PC-3 (cell line): ENCODE measurements around the gene PTBP1. TPM values are rescaled to one million over a fixed set of nuclear protein-coding genes. Genes with fewer than 3 reads are reported as not detected.

Experiments
- ATAC-seq: fragments of 200-7000 bp; cut with Tn5 transposase; 2 replicates; pipeline ENCODE4 v1.9.1; 2020; ENCODE audit warnings: mild to moderate bottlenecking, moderate library complexity
- BruUV-seq: library from RNA; stranded (reverse); fragments of 400-500 nt; replicated peaks from 2 replicates; lab custom pipeline; 2021; lab: Mats Ljungman, UMichigan
- CTCF ChIA-PET: fragments of 300-600 bp; sonication (Branson Sonifier 250); formaldehyde crosslinking; loops from one replicate; lab custom pipeline; 2022; ENCODE audit warnings: antibody characterized with exemption; lab: Charles Lee
- POLR2A ChIA-PET: fragments of 300-600 bp; sonication (Branson Sonifier 250); formaldehyde crosslinking; loops from one replicate; lab custom pipeline; 2022; ENCODE audit warnings: antibody characterized with exemption; ENCODE audit not compliant: unreplicated experiment; lab: Charles Lee
- DNase-seq: peaks from one replicate; pipeline ENCODE4 v3.0.0-alpha.2; 2015
- H2AFZ ChIP-seq: fragments of 300-600 bp; sonication (generic); 2 replicates; pipeline ENCODE4 v1.6.0; 2016; ENCODE audit warnings: antibody characterized with exemption, low read length
- H3F3A ChIP-seq: fragments of 300-600 bp; sonication (generic); one replicate; pipeline ENCODE4 v1.6.0; 2017; ENCODE audit warnings: antibody characterized with exemption, low read length, control low read depth, mild to moderate bottlenecking; ENCODE audit not compliant: unreplicated experiment
- H3K27ac ChIP-seq: fragments of 300-600 bp; sonication (generic); 2 replicates; pipeline ENCODE4 v1.5.1; 2016; ENCODE audit warnings: mild to moderate bottlenecking, low read length
- H3K27me3 ChIP-seq: fragments of 300-600 bp; sonication (generic); 2 replicates; pipeline ENCODE4 v1.6.1; 2016; ENCODE audit warnings: low read length, mixed read lengths
- H3K36me3 ChIP-seq: fragments of 300-600 bp; sonication (generic); 2 replicates; pipeline ENCODE4 v1.6.1; 2016; ENCODE audit warnings: low read depth, mixed run types, low read length, mixed read lengths
- H3K4me1 ChIP-seq: fragments of 300-600 bp; sonication (generic); 2 replicates; pipeline ENCODE4 v1.5.1; 2016; ENCODE audit warnings: low read length; ENCODE audit not compliant: insufficient read depth
- H3K4me2 ChIP-seq: fragments of 300-600 bp; sonication (generic); 2 replicates; pipeline ENCODE4 v1.6.0; 2016; ENCODE audit warnings: low read length
- H3K4me3 ChIP-seq: fragments of 300-600 bp; sonication (generic); 2 replicates; pipeline ENCODE4 v1.5.1; 2016; ENCODE audit warnings: mild to moderate bottlenecking, low read length, mixed read lengths
- H3K79me2 ChIP-seq: fragments of 300-600 bp; sonication (generic); 2 replicates; pipeline ENCODE4 v1.6.1; 2017; ENCODE audit warnings: low read length, mixed read lengths
- H3K9ac ChIP-seq: fragments of 300-600 bp; sonication (generic); 2 replicates; pipeline ENCODE4 v1.6.0; 2016; ENCODE audit warnings: mild to moderate bottlenecking, low read length
- H3K9me2 ChIP-seq: fragments of 300-600 bp; sonication (generic); replicated peaks from 2 replicates; pipeline ENCODE4 v1.6.1; 2016; ENCODE audit warnings: mixed run types, low read length, mixed read lengths
- H3K9me3 ChIP-seq: fragments of 300-600 bp; sonication (generic); 2 replicates; pipeline ENCODE4 v1.6.1; 2016; ENCODE audit warnings: low read length, mixed read lengths
- H4K20me1 ChIP-seq: fragments of 300-600 bp; sonication (generic); 2 replicates; pipeline ENCODE4 v1.6.1; 2016; ENCODE audit warnings: low read length, mixed read lengths
- EZH2 ChIP-seq: fragments of 300-600 bp; sonication (generic); IDR thresholded peaks from one replicate; pipeline ENCODE4 v1.6.1; 2017; ENCODE audit warnings: antibody characterized with exemption, mild to moderate bottlenecking, low read length; ENCODE audit not compliant: unreplicated experiment
- EZH2phosphoT487 ChIP-seq: fragments of 300-600 bp; sonication (generic); IDR thresholded peaks from 2 replicates; pipeline ENCODE4 v1.6.1; 2018; ENCODE audit warnings: mild to moderate bottlenecking, antibody characterized with exemption, low read length, borderline replicate concordance
- intact Hi-C: fragments of 100-400 bp; cut with micrococcal nuclease; formaldehyde crosslinking; loops from 2 replicates; pipeline ENCODE4 v1.9.0; 2023
- total RNA-seq: library from RNA; depleted of rRNA; stranded (reverse); fragments of >200 nt; gene quantifications from 2 replicates; pipeline ENCODE4 v1.2.3, GENCODE V29; 2014
- TF ChIP-seq, protein P1 (sequence below): fragments of 300-600 bp; sonication (generic); conservative IDR thresholded peaks from 2 replicates; pipeline ENCODE4 v1.5.1; 2017; ENCODE audit warnings: antibody characterized with exemption, low read depth, mild to moderate bottlenecking, low read length

The PTBP1 gene
- total RNA-seq, 1 experiment from 2014 or later: 412 TPM

DNA sequence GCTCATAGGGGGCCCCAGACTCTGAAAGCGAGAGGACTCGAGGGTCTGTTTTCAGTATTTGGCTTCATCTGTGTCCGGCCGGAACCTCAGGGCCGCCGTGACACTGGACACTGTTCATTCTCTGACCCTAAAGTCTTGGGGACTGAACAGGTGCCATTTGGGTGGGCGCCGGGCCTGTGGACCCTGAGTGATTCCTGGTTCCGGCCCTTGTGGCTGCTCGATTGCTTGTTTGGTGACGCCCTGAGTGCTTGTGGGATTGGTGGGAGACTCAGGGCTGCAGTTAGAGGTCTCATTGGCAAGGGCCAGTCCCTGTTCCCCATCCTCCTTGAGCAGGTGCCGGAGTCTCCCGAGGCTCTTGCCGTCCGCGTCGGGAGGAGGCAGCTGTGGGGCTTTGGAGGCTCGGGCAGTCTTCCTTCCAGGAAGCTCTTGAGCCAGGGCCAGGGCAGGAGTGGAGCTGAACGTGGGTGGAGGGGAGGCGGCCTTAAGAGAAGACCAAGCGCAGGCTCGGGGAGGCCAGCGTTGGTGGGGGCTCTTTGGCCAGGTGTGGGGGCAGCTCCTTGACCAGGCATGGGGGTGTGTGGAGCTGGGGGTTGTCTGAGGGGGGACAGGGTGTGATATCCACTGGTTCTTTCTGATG, 4.7 kb downstream of the PTBP1 start:
- Histone ChIP-seq H3K4me2 (peak overlapping the region; percentile 100; the same call in 1 of the 2 replicates), H3K27me3 (no peaks in the 10 kb centered on the region), H3K4me1 (peaks cover 26% of the 10 kb centered on the region), H3K9me3 (no peaks in the 10 kb centered on the region), H3K27ac (no peak overlapping the region), H4K20me1 (peaks cover 86% of the 10 kb centered on the region), H3K9ac (no peak overlapping the region), H2AFZ (no peak overlapping the region), H3K36me3 (peaks cover 77% of the 10 kb centered on the region), H3K79me2 (peaks cover 92% of the 10 kb centered on the region), H3F3A (no peaks in the 10 kb centered on the region), H3K9me2 (no peaks in the 10 kb centered on the region), H3K4me3 (peak overlapping the region; percentile 88; the same call in 1 of the 2 replicates)
- TF ChIP-seq, protein P1, sequence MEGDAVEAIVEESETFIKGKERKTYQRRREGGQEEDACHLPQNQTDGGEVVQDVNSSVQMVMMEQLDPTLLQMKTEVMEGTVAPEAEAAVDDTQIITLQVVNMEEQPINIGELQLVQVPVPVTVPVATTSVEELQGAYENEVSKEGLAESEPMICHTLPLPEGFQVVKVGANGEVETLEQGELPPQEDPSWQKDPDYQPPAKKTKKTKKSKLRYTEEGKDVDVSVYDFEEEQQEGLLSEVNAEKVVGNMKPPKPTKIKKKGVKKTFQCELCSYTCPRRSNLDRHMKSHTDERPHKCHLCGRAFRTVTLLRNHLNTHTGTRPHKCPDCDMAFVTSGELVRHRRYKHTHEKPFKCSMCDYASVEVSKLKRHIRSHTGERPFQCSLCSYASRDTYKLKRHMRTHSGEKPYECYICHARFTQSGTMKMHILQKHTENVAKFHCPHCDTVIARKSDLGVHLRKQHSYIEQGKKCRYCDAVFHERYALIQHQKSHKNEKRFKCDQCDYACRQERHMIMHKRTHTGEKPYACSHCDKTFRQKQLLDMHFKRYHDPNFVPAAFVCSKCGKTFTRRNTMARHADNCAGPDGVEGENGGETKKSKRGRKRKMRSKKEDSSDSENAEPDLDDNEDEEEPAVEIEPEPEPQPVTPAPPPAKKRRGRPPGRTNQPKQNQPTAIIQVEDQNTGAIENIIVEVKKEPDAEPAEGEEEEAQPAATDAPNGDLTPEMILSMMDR: no peak
- TF ChIP-seq EZH2 (no peak), EZH2phosphoT487 (no peak)
- ATAC-seq (no peak), DNase-seq (no peak)
- CTCF ChIA-PET: no interaction called here
- intact Hi-C loops: no loop called here
- POLR2A ChIA-PET: no interaction called here
- no TSS peak for BruUV-seq

DNA sequence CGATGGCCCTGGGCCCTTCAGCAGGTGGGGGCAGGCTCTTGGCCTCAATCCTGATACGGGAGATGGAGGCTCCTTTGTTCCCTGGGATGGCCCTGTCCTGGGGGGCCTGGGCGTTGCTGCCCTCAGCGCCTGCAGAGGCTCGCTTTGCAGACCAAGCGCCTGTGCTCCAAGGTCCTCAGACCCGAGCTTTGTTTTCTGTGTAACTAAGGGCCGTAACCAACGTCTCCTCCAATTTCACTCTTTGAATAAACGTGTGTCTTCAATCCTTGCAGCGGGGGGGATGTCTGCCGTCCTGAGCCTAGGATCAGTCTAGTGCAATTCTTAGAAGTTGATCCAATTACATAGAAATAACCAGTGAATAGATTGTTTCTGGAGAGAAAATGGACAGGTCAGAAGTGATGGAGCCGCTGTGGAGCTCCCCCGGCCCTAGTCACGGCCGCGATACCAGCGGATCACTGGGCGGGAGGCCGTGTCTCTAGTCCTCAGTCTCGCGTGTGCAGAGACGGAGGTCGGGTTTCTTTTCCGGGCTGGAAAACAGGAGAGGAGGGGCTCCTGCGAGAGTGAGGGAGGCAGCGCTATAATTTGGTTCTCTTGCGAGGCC, 5.3 kb downstream of the PTBP1 start:
- Histone ChIP-seq H3F3A (no peaks in the 10 kb centered on the region), H3K4me2 (no peak overlapping the region), H2AFZ (no peak overlapping the region), H4K20me1 (peaks cover 93% of the 10 kb centered on the region), H3K9me2 (no peaks in the 10 kb centered on the region), H3K27ac (no peak overlapping the region), H3K79me2 (peaks cover 98% of the 10 kb centered on the region), H3K36me3 (peaks cover 83% of the 10 kb centered on the region), H3K4me3 (no peak overlapping the region), H3K4me1 (peaks cover 26% of the 10 kb centered on the region), H3K27me3 (no peaks in the 10 kb centered on the region), H3K9ac (no peak overlapping the region), H3K9me3 (no peaks in the 10 kb centered on the region)
- no peak for DNase-seq
- BruUV-seq: no TSS peak
- TF ChIP-seq, protein P1: no peak
- TF ChIP-seq EZH2: no peak
- no peak for TF ChIP-seq EZH2phosphoT487
- POLR2A ChIA-PET: no interaction called here
- intact Hi-C loops: no loop called here
- CTCF ChIA-PET: no interaction called here
- no peak for ATAC-seq

DNA sequence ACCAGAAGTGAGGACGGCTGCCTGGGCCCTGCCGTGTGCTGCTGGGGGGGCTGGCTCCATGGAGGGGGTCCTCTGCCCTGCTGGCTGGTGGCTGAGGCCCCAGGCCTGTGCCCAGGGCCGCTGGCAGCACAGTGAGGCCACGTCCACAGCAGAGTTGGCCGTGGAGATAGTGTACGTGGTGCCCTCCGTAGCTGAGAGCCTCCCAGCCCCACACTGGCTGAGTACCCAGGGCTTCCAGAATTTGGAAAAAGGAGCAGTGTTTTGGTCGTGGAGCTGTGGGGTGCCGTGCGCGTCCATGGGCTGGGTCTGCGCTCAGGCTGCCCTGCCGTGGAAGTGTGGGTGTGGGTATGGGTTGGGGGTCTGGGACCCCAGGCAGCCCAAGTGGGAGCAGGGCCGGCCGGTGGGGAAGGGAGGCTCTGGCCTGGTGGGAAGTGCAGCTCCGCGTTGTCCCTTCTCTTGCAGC, 5.9 kb downstream of the PTBP1 start:
- Histone ChIP-seq H3F3A (no peaks in the 10 kb centered on the region), H3K4me1 (peaks cover 26% of the 10 kb centered on the region), H3K9me2 (no peaks in the 10 kb centered on the region), H3K4me2 (no peak overlapping the region), H2AFZ (no peak overlapping the region), H3K36me3 (peaks cover 87% of the 10 kb centered on the region), H3K79me2 (peaks cover 100% of the 10 kb centered on the region), H3K27ac (no peak overlapping the region), H3K9ac (no peak overlapping the region), H3K4me3 (no peak overlapping the region), H4K20me1 (peaks cover 95% of the 10 kb centered on the region), H3K27me3 (no peaks in the 10 kb centered on the region), H3K9me3 (no peaks in the 10 kb centered on the region)
- BruUV-seq: no TSS peak
- no peak for DNase-seq
- ChIA-PET CTCF (no interaction called here), POLR2A (no interaction called here)
- no peak for ATAC-seq
- intact Hi-C loops: no loop called here
- TF ChIP-seq, protein P1: no peak
- no peak for TF ChIP-seq EZH2phosphoT487
- TF ChIP-seq EZH2: no peak
